KBM-7 (cell line): ENCODE measurements around the gene TMEM81.

Source experiments
- DNase-seq: peaks from one replicate; pipeline ENCODE4 v3.0.0-alpha.2; 2015
- in situ Hi-C: fragments of 300-500 bp; cut with MboI; formaldehyde crosslinking; loops from 2 replicates; pipeline ENCODE4 v1.14.3; 2020; ENCODE audit warnings: low sequenced_read_pairs, low pct_unique_long_range_greater_than_20kb, mixed read lengths

Gene TMEM81

GRCh38 chr1:205064301-205064700 is 20.0 kb downstream of the TMEM81 start:
- in situ Hi-C loops, result loop anchor here (10.0 to 25.0 kb wide), 2 partner anchors 60 to 252 kb away; partner anchors contain the start of gene RBBP5
- DNase-seq, result no peak

GRCh38 chr1:205062895-205063294 is 21.4 kb downstream of the TMEM81 start:
- no peak for DNase-seq
- in situ Hi-C loops, result loop anchor here (10.0 to 25.0 kb wide), 2 partner anchors 62 to 251 kb away; partner anchors contain the start of gene RBBP5

- in situ Hi-C loops, result loop anchor here (10.0 to 25.0 kb wide), 2 partner anchors 62 to 250 kb away; partner anchors contain the start of gene RBBP5
- no peak for DNase-seq
These were observed 21.9 kb downstream of the TMEM81 start for GRCh38 chr1:205062319-205062718.

GRCh38 chr1:205061665-205062069 is 22.6 kb downstream of the TMEM81 start:
- in situ Hi-C loops, result loop anchor here (10.0 to 25.0 kb wide), 2 partner anchors 63 to 249 kb away; partner anchors contain the start of gene RBBP5
- peak; percentile 91 for DNase-seq

- in situ Hi-C loops, result loop anchor here (10.0 to 25.0 kb wide), 2 partner anchors 64 to 249 kb away; partner anchors contain the start of gene RBBP5
- no peak for DNase-seq
These were observed 23.0 kb downstream of the TMEM81 start for GRCh38 chr1:205061227-205061626.

- in situ Hi-C loops, result loop anchor here (10.0 to 25.0 kb wide), 2 partner anchors 64 to 248 kb away; partner anchors contain the start of gene RBBP5
- no peak for DNase-seq
These were observed 23.5 kb downstream of the TMEM81 start for GRCh38 chr1:205060746-205061145.

- in situ Hi-C loops, result loop anchor here (10.0 to 25.0 kb wide), 2 partner anchors 65 to 247 kb away; partner anchors contain the start of gene RBBP5
- DNase-seq, result no peak
These were observed 24.6 kb downstream of the TMEM81 start for GRCh38 chr1:205059660-205060059.

- no peak for DNase-seq
- in situ Hi-C loops, result loop anchor here (25.0 kb wide), 1 partner anchor 247 kb away; no protein-coding TSS in a partner anchor
These were observed 25.4 kb downstream of the TMEM81 start for GRCh38 chr1:205058853-205059252.

- in situ Hi-C loops, result loop anchor here (25.0 kb wide), 1 partner anchor 246 kb away; no protein-coding TSS in a partner anchor
- no peak for DNase-seq
These were observed 26.3 kb downstream of the TMEM81 start for GRCh38 chr1:205057808-205058575.

- in situ Hi-C loops, result loop anchor here (25.0 kb wide), 1 partner anchor 245 kb away; no protein-coding TSS in a partner anchor
- no peak for DNase-seq
These were observed 27.2 kb downstream of the TMEM81 start for GRCh38 chr1:205056956-205057568.

GRCh38 chr1:205056188-205056611 is 28.1 kb downstream of the TMEM81 start:
- no peak for DNase-seq
- in situ Hi-C loops, result loop anchor here (25.0 kb wide), 1 partner anchor 244 kb away; no protein-coding TSS in a partner anchor

- in situ Hi-C loops, result loop anchor here (25.0 kb wide), 1 partner anchor 242 kb away; no protein-coding TSS in a partner anchor
- no peak for DNase-seq
These were observed 30.2 kb downstream of the TMEM81 start for GRCh38 chr1:205054013-205054412.

GRCh38 chr1:205053296-205053695 is 31.0 kb downstream of the TMEM81 start:
- DNase-seq, result no peak
- in situ Hi-C loops, result loop anchor here (25.0 kb wide), 1 partner anchor 241 kb away; no protein-coding TSS in a partner anchor

GRCh38 chr1:205052690-205053089 is 31.6 kb downstream of the TMEM81 start:
- no peak for DNase-seq
- in situ Hi-C loops, result loop anchor here (25.0 kb wide), 1 partner anchor 240 kb away; no protein-coding TSS in a partner anchor

- no peak for DNase-seq
- in situ Hi-C loops, result no loop called here
These were observed 34.8 kb downstream of the TMEM81 start for GRCh38 chr1:205049479-205049878.

GRCh38 chr1:205048382-205048781 is 35.9 kb downstream of the TMEM81 start:
- in situ Hi-C loops, result no loop called here
- no peak for DNase-seq

- no peak for DNase-seq
- in situ Hi-C loops, result no loop called here
These were observed 36.5 kb downstream of the TMEM81 start for GRCh38 chr1:205047764-205048231.

GRCh38 chr1:205046870-205047269 is 37.4 kb downstream of the TMEM81 start:
- no peak for DNase-seq
- in situ Hi-C loops, result no loop called here

- in situ Hi-C loops, result no loop called here
- DNase-seq, result no peak
These were observed 39.1 kb downstream of the TMEM81 start for GRCh38 chr1:205045146-205045545.
